Activated T-cell treated with anti-CD3 and anti-CD28 coated beads, Interleukin-2, amount 50 U/mL, for 48 hours (primary cell): ENCODE measurements around the gene FAM199X.
A peak's percentile ranks its signal among the peaks of the same experiment; 100 is the strongest.

Source experiments
- DNase-seq, 2 experiments: peaks; one replicate each; pipeline ENCODE4 v3.0.0-alpha.2; 2020

FAM199X gene

DNA sequence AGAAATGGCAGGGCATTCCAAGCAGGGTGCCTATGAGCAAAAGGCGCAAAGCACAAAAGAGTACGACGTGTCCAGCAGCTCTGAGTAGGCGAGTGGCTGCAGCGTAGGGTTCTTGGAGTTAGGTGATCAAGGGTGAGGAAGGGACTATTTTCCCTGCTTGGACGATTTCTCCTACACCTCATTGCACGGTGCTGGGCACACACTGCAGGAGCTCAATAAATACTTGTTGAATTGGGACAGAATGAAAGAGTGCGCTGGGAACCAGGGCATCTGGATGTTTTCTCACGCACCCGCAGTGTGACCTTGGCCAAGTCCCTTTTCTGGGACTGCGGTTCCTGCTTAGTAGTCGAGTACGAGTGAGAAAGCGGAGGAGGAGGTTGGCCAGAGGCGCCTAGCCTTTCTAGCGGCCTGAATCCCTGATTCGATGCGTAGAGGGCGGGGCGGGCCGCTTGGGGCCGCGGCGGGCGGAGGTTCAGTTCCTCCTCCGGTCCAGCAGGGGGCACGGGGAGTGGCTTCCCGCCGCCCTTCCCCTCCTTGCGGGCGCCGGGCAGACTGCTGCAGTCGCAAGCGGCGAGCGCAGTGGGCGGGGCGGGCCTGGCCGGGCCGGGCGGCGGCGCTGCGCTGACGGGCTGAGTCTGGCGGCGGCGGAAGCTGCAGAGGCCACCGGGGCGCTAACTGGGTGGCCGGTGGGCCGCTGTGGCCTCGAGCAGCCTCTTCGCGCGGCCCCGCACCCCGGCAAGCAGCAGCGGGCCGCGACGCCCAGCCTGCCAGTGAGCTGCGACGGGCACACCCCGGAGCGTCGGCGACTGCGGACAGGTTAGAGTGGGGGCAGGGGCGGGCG, at the start of gene FAM199X:
Gene FAM199X (plus strand): TSS at position 560 of the 841 bp plus-strand sequence. CDS start 333 bp downstream, outside the sequence.
- DNase-seq = peak; percentile 85 to 89

DNA sequence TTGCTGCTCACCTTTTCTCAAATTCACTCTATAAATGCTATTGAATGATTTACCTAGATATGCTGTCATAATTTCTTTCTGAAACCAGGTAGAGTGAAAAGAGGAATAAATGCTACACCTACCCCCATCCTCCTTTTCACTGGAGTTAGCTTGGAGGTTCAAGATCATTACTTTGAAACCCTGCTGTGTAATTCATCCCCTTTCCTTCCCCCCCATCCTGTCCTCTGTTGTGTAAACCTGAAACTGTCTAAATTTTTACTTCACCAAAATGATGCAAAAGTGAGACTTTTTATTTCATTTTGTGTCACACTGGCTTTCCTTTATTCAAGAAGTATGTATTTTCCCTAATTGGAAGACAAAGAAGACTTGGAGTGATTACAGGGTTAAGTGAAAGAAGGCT, 48.5 kb upstream of the FAM199X start:
- no peak for DNase-seq

DNA sequence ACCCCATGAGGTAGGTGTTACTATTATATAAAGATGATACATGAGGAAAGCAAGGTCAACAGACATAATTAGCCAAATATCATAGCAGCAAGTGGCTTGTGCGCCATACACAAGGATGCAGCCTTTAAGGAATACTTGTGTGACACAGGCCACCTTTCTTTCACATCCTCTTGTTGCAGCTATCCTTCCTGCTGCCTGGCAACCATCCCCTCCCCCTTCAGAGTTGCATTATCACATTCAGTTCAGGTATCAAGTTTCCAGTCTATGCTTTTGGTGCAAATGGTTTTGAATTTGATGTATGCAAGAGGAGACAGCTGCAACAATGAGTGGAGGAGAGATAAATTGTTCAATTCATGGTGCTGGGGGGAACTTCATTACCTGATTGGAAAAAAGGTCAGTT, 47.5 kb upstream of the FAM199X start:
- DNase-seq = no peak

DNA sequence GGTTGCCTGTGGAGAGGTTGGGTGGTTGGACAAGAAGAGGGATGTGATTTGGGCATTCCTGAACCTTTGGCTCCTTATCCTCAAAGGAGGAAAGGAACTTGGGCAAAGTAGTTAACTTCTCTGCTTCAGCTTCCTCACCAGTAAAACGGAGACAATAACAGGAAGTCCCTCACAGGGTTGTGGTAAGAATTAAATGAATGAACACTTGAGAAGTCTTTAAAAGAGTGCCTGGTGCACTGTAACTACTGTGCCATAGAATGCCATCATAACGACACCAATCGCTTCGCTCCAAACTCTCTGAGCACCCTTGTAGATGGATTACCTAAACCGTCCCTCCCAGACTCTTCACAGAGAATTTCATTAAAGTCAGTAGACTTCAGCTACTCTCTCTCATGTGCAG, 43.4 kb upstream of the FAM199X start:
- no peak for DNase-seq

GRCh38 chrX:104126856-104127255, 39.4 kb upstream of the FAM199X start:
- DNase-seq = no peak

- no peak for DNase-seq
Measured at GRCh38 chrX:104130808-104131207, 35.4 kb upstream of the FAM199X start.

GRCh38 chrX:104134583-104135261, 31.5 kb upstream of the FAM199X start:
- DNase-seq = no peak

DNA sequence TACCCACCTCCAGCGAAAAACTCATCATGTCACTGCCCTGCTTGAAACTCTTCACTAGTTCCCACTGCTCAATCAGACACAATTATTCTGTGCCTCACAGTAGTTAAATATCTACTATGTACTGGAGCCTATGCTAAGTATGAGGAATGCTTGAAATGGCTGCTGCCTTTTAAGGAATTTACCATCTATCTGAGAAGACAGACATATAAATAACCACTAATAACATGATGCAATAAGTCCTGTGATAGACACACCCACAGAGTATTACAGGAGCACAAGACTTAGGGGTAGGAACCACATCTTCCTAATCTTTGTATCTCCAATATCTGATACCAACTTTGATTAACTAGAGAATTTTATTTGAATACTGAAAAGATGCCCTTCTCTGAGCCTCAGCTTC, 30.6 kb upstream of the FAM199X start:
- no peak for DNase-seq

DNA sequence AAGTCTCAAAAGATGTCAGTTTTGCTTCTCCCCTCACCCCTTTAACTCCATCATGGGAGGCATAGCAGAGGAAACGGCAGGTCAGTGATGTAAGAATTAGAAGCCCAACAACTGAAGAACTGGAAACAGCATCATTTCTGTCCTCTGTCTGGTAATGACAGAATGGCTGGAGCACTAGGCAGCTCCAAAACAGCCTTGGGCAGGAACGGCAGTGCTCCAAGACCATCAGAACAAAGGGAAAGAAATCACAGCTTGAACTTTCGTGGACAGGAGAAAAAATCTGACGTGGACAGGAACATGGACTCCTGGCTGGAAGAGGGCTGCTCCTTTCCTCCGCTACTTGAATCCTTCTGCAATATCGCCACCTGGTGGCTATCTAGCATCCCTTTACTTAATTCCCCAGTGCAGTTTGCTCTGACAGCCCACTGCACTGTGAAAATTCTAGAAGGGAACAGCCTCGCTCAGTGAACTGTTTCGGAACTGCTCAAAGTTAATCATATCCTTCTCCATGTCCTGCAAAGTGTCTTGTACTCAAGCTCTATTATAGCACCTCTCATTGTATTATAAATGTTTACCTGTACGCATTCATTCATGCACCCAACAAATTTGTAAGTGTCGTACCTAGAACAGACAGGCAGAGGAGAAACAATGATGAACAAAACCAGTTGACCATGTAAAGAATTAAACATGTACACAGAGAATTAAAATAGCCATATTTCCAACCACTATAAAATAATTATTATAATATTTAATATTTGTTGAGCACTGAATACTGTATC, 29.8 kb upstream of the FAM199X start:
- peak; percentile 57 to 62 for DNase-seq

DNA sequence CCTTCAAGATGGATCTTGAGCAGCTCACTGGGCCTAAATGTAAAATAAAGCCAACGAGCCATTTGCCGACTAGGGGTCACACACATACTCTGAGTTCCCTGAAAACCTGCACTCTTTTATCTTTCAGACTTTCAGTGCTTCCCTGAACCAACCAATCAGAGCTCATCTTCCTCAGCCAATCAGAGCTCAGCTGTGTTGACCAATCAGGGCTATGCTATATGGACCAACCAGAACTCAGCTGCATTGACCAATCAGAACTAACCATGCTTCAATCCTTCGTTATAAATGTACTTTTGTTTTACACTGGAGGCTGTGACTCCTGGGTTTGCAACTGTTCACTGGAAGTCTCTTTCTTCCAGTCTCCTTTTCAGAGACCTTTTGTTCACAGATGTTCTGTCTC, 28.8 kb upstream of the FAM199X start:
- no peak for DNase-seq

GRCh38 chrX:104141087-104141760, 25.0 kb upstream of the FAM199X start:
- DNase-seq = no peak

DNA sequence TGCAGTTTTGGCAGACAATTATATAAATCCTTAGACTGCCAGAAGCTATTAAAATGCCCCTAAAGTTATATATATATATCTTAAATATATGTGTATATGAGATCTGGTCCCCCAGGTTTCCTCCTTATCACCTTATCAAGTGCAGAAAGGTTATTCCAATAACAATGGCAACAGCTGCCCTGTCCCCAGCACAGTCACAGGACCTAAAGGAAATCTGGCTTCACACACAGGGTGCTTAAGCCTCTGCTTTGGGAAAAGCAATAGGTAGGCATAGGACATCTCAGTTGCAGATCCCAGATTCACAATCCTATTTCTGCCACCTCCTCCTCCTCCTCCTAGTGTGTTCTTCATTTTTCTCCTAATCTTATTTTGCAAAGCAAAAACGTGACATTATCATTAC, 15.2 kb upstream of the FAM199X start:
- DNase-seq = no peak

DNA sequence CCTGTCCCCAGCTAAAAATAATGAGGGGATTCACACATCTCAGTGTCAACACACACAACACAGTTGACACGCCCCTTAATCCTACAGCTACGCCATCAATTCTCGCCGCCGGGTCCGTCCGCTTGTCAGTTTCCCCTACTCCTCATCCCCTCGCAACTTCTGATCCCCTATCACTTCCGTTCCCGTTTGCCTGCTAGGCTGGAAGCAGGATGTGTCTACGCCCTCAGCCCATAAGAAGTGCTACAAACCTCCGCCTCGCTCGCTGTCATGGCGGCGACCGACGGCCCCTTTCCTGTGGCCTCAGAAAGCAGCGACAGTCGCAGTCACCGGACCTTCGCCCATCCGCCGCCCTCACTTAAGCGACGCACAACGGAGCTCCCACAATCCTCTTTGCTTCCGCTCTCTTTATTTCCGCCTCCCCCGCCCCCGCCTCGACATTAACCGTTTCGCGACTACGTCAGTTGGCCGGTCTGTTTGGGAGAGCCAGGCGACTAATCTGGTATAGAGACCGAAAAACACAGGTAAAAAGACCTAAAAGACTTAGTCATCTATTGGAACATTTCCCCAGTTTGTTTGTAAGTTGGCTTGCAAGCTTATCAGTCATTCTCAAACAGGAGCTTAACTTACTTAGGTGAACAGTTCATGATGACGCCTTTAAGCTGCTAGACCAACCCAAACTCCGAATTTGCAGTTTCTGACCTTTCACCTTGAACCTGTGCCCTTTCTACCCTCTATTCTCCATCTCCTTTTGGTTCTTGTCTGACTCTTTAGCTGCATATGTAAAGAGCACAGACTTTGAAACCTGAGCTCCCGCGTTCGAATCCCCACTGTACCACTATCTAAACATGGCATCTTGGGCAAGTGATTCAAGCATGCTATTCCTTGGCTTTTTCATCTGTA, 9.4 kb upstream of the FAM199X start, which contains the start of gene SLC25A53:
Gene SLC25A53 (minus strand): TSS at position 380 of the 900 bp plus-strand sequence. CDS start 51,752 bp downstream, outside the sequence.
- peak; percentile 80 to 82 for DNase-seq

- no peak for DNase-seq
Measured at GRCh38 chrX:104166735-104167436, 633 bp downstream of the FAM199X start.

DNA sequence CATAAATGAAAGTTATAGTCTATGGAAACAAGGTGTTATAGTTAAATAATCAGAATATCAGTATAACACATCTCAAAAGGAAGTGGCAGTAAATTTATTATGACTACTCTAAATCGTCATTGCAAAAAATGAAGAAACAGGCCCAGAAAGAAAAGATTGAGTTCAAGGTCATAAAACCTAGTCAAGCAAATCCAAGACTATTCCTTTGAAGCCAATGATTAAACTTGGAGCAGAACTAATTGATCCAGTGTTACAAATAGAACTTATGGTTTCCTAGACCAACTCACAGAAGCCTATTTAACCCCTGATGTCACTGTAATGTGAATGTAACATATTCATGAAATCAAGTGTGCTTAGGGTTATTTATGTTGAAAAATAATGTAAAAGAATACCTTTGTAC, 1.9 kb downstream of the FAM199X start:
- DNase-seq = no peak

DNA sequence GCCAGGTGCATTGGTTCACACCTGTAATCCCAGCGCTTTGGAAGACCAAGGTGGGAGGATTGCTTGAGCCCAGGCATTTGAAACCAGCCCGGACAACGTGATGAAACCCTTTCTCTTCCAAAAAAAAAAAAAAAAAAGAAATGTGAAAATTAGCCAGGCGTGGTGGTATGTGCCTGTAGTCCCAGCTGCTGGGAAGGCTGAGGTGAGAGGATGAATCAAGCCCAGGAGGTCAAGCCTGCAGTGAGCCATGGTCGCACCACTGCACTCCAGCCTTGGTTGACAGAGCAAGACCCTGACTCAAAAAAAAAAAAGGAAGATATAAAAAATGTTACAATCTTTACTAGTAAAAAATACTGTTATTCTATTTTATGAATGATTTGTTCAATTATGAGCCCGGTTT, 5.9 kb downstream of the FAM199X start:
- no peak for DNase-seq

DNA sequence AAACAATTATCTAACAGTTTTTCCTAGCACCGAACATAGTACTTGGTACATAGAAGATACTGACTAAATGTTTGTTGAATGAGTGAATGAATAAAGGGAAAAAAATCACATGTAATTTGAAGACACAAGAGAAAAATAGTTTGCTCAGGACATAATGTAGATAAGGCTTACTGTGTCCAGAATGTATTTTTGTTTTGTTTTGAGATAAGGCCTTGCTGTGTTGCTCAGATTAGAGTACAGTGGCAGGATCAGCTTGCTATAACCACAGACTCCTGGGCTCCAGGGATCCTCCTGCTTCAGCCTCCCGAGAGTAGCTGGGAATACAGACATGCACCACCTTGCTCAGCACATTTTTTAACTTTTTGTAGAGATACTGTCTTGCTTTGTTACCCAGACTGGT, 6.5 kb downstream of the FAM199X start:
- no peak for DNase-seq

- DNase-seq = no peak
Measured at GRCh38 chrX:104173841-104174240, 7.6 kb downstream of the FAM199X start.

DNA sequence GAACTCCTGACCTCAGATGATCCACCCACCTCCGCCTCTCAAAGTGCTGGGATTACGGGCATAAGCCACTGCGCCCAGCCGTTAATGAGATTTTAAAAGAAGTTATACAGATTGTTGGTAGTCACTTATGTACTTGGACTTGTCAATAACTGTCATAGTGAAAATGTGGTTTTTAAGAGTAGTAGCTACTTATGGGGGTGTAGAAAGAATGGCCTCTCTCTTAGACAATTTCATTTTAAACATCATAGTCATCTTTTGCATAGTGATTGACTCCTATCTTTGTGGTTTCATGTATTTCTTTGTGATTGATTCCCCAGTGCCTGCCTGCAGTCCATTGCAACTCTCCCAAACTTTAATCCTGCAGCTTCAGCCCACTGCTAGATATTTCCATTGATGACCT, 17.4 kb downstream of the FAM199X start:
- DNase-seq = peak in 1 of 2 experiments; percentile 17

DNA sequence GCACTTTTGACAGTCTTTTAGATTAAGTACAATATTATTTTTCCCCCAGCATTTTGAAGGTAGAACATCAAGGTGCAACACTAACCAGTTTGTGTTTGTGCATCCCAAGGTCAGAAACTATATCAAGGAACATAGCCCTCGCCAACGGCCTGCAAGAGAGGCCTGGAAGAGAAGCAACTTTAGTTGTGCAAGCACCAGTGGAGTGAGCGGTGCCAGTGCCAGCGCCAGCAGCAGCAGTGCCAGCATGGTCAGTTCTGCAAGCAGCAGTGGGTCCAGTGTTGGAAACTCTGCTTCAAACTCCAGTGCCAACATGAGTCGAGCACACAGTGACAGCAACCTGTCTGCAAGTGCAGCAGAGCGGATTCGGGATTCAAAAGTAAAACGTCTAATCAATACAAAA, 21.7 kb downstream of the FAM199X start:
- DNase-seq = no peak

GRCh38 chrX:104189837-104190236, 23.6 kb downstream of the FAM199X start:
- no peak for DNase-seq
